ENCODE data around the gene CHST11. TPM values are rescaled to one million over a fixed set of nuclear protein-coding genes. Genes with fewer than 3 reads are reported as not detected.

CHST11 gene
- total RNA-seq, 2 donors from 2014 or later = 36.2 to 61.7 TPM

DNA sequence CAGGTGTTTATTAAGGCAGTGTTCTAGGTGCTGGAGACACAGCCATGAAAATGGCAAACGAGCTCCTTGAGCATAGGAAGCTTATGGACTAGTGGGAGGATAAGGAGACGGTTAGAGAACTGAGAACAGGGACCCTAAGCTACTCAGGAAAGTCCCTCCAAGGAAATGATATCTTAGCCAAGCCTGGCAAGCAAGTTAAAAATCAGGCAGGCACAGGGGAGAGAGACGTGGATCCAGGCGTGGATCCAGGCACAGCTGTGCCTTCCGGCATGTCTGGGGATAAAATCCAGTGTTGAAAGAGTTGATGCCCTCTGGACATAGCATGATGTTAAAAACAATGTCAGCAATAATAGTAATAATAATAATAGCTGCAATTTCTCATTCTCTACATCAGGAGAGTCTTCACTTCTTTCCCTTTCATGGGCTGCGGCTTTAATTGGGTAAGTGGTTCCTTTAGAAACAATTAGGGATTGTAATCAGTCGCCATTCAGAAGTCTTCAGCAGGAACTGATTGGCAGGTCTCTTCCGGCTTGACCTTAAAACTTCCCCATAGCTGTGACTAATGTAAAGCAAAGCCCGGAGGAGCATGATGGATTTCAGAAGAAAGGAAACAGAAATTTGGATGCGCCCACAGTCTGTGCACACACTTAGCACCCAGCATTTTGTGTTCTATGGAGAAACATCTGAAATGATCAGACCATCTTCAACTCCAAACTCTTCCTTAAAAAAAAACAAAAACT, 271.1 kb downstream of the CHST11 start:
- no peaks in the 10 kb centered on the region for H3K27me3 Mint-ChIP-seq
- peaks cover 6% of the 10 kb centered on the region for H3K36me3 Mint-ChIP-seq (ENCODE audit: low read depth)
- no peaks in the 10 kb centered on the region for H3K9me3 Mint-ChIP-seq
- H3K4me3 Mint-ChIP-seq = no peak overlapping the region
- peak overlapping the region; percentile 7 for H3K27ac Mint-ChIP-seq
- no peak for ATAC-seq (replicated peaks)
- peaks cover 32% of the 10 kb centered on the region for H3K4me1 Mint-ChIP-seq

DNA sequence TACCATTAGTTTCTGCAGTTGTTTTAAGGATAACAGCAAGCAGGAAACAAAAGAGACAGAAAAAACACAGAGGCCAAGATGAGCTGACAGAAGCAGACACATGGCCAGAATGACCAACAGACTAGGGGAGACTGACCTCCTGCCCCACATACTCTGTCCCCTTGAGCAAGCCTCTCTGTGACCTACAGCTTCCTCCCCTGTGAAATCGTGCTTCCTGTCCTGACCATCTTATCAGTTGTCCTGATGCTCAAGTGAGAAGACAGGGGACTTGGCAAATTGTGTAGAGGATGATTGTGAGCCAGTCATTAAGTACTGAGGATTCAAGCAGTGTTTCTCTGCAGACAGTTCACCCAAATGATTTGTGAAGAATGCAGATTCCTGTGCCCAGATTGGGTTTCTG, 272.3 kb downstream of the CHST11 start:
- Mint-ChIP-seq H3K4me1 (peaks cover 28% of the 10 kb centered on the region), H3K27ac (peak overlapping the region; percentile 66), H3K27me3 (no peaks in the 10 kb centered on the region), H3K9me3 (no peaks in the 10 kb centered on the region), H3K4me3 (no peak overlapping the region), H3K36me3 (ENCODE audit: low read depth) (peaks cover 6% of the 10 kb centered on the region)
- no peak for ATAC-seq (replicated peaks)

DNA sequence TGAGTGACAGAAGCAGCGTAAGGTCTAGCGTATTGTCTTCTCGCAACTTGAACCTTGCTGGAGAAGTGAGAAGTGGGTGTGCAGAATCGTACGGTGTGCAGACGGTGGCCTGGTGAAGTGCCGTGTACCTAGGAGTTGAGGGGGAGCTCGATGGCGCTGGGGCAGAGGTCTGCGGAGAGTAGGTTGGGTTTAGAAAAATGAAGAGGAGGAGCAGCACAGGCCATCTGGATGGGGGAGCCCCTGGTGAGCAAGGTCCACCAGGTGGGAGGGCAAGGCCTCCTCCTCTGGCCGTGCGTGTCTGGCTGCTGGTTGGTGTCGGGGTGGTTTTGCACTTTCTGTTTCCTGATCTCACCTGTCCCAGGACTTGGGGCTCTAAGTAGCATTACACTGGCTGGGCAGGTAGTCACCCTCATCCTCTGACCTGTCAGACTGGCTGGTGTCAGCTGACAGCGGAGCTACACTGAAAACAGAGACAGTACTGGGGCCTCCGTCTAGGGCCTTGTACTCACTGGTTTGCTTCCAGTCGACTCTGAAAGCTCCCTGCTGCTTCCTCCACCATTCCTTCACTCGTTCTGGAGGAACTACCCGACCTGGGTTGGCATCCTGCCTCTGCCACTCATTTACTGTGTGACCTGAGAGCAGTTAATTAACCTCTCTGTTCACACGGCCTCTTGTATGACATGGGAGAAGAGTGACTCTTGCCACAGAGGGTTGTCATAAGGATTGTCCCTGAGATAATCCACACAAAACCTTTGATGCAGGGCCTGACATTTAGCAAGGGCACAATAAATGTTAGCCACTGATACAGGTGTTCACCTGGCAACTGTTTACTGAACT, 273.1 kb downstream of the CHST11 start:
- no peaks in the 10 kb centered on the region for H3K27me3 Mint-ChIP-seq
- H3K9me3 Mint-ChIP-seq = no peaks in the 10 kb centered on the region
- peak overlapping the region; percentile 66 for H3K27ac Mint-ChIP-seq
- H3K4me1 Mint-ChIP-seq = peaks cover 31% of the 10 kb centered on the region
- H3K36me3 Mint-ChIP-seq (ENCODE audit: low read depth) = peaks cover 6% of the 10 kb centered on the region
- no peak overlapping the region for H3K4me3 Mint-ChIP-seq
- no peak for ATAC-seq (replicated peaks)

DNA sequence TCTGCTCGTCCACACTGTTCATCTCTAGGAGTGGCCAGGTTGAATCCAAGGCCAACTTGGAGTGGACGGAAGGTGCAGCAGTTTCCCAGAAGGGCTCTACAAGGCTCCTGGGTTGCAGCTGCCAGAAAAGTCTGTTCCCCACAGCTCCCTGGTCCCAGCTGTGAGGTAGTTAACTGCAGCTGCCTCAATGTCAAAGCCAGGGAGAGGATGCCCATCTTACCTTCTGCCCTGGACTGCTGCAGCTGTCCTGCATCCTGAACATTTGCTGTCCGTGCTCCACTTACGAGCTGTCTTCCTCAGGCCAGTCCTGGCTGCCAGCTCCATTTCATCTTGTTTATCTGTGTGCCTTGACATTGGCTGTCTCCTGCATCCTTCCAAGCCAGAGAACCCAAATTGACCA, 274.0 kb downstream of the CHST11 start:
- Mint-ChIP-seq H3K9me3 (no peaks in the 10 kb centered on the region), H3K4me1 (peaks cover 37% of the 10 kb centered on the region), H3K4me3 (no peak overlapping the region), H3K36me3 (ENCODE audit: low read depth) (peaks cover 6% of the 10 kb centered on the region), H3K27ac (peak overlapping the region; percentile 66), H3K27me3 (no peaks in the 10 kb centered on the region)
- no peak for ATAC-seq (replicated peaks)

DNA sequence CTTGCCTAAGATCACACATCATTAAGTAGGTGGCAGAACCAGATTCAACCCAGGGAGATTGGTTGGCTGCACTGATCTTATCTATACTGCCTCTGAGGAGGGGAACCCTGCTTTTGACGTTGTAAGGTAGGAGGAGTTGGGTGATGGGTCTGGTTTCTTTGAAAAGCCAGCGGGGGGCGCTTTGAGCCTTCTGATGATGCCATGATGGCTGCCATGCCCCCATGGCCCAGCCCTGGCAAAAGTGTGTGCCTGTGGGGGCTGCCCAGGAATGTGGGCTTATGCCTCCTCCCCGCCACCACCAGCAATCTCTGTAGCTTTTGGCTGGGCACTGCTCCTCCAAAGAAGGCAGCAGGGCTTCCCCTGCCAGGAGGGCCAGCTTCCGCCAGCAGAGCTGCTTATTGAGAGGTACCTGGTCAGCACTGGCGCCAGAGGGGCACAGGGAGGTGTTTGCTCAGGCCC, 277.0 kb downstream of the CHST11 start:
- no peak overlapping the region for H3K4me3 Mint-ChIP-seq
- no peaks in the 10 kb centered on the region for H3K9me3 Mint-ChIP-seq
- peaks cover 52% of the 10 kb centered on the region for H3K4me1 Mint-ChIP-seq
- peak; percentile 72 for ATAC-seq (replicated peaks)
- H3K36me3 Mint-ChIP-seq (ENCODE audit: low read depth) = peaks cover 9% of the 10 kb centered on the region
- H3K27me3 Mint-ChIP-seq = no peaks in the 10 kb centered on the region
- H3K27ac Mint-ChIP-seq = no peak overlapping the region

DNA sequence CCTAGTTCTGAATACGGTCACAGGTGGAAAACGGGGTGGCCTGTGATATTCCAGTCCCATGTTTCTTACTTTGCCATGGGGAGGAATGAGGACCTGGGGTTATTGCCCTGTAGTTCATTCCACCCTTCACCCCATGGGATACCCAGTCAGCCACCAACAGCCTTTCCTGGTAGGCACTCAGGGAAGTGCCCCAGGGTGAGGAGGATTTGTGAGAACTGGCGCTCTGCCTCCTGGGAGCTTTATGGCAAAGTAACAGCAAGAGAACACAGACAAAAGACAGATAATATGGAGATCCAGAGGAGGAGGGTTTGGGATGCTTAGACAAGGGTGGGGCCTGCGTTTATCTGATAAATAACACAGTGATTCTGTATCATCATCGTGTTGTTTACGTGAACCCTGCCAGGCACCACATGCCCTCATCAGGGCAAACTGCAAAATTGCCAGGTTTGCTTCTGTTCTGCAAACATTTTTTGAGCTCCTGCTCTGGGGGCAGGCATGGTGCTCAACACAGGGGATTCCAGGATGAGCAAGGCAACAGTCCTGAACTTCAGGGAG, 277.9 kb downstream of the CHST11 start:
- ATAC-seq (replicated peaks) = no peak
- Mint-ChIP-seq H3K4me3 (no peak overlapping the region), H3K36me3 (ENCODE audit: low read depth) (peaks cover 7% of the 10 kb centered on the region), H3K27me3 (no peaks in the 10 kb centered on the region), H3K9me3 (no peaks in the 10 kb centered on the region), H3K4me1 (peaks cover 56% of the 10 kb centered on the region), H3K27ac (peak overlapping the region; percentile 88)

DNA sequence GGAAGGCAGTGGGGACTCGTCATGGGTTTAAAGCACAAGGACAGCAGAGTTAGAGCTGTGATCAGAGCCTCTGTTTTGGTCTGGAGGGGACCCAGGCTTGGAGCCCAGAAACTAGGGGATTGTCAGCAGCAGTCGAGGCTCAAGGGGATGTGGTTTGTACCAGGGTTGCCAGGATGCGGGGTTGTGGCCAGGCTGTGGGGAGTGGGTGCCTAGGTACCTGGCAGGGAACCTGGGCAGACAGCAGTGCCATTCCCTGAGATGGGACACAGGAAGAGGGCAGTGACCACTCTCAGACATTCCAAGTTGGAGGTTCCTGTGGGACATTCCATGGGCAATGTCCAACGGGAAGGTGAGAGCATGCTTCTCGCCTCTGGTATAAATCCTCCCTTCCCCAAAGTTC, 279.1 kb downstream of the CHST11 start:
- no peak for ATAC-seq (replicated peaks)
- no peaks in the 10 kb centered on the region for H3K27me3 Mint-ChIP-seq
- H3K4me1 Mint-ChIP-seq = peaks cover 59% of the 10 kb centered on the region
- H3K27ac Mint-ChIP-seq = peak overlapping the region; percentile 88
- peaks cover 5% of the 10 kb centered on the region for H3K36me3 Mint-ChIP-seq (ENCODE audit: low read depth)
- H3K4me3 Mint-ChIP-seq = no peak overlapping the region
- no peaks in the 10 kb centered on the region for H3K9me3 Mint-ChIP-seq

DNA sequence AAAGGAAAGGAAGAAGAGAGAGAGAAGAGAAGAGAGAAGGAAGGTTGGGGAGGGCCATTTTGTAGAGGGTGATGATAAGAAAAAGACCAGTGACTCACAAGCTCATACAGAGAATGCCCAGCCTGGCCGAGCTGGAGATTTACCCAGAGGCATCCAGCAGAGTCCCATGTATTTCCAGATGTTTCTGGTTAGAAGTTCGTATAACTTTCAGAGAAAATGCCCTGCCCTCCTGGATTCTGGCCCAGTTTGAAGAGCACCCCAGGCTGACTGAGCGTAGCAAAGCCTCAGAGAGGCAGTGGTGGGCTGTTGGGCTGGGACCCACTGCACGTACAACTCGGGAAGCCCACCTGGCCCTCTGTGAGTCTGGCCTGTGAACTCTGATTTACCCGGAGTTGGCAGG, 279.6 kb downstream of the CHST11 start:
- Mint-ChIP-seq H3K4me1 (peaks cover 60% of the 10 kb centered on the region), H3K9me3 (no peaks in the 10 kb centered on the region), H3K27me3 (no peaks in the 10 kb centered on the region), H3K36me3 (ENCODE audit: low read depth) (peaks cover 5% of the 10 kb centered on the region), H3K27ac (peak overlapping the region; percentile 88), H3K4me3 (no peak overlapping the region)
- ATAC-seq (replicated peaks) = no peak

DNA sequence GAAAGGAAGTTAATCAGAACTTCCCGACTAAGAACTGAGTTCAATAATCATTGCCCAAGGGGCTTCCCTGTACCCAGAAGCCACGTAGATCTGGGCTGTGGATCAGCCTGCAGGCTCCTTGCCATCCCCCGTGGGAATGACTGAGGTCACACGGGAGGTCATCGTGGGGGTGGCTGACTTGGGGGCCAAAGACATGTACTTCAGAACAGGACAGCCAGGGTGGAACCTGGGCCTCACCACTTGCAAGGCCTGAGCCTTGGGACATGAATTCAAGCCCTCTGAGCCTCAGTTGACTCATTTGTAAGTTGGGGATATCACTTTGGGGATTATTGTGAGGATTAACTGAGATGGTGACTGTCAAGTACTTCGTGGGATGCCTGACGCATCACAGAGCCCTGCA, 280.4 kb downstream of the CHST11 start:
- ATAC-seq (replicated peaks) = peak; percentile 20
- peak overlapping the region; percentile 88 for H3K27ac Mint-ChIP-seq
- peaks cover 60% of the 10 kb centered on the region for H3K4me1 Mint-ChIP-seq
- peaks cover 5% of the 10 kb centered on the region for H3K36me3 Mint-ChIP-seq (ENCODE audit: low read depth)
- H3K9me3 Mint-ChIP-seq = no peaks in the 10 kb centered on the region
- peak overlapping the region; percentile 80 for H3K4me3 Mint-ChIP-seq
- no peaks in the 10 kb centered on the region for H3K27me3 Mint-ChIP-seq

DNA sequence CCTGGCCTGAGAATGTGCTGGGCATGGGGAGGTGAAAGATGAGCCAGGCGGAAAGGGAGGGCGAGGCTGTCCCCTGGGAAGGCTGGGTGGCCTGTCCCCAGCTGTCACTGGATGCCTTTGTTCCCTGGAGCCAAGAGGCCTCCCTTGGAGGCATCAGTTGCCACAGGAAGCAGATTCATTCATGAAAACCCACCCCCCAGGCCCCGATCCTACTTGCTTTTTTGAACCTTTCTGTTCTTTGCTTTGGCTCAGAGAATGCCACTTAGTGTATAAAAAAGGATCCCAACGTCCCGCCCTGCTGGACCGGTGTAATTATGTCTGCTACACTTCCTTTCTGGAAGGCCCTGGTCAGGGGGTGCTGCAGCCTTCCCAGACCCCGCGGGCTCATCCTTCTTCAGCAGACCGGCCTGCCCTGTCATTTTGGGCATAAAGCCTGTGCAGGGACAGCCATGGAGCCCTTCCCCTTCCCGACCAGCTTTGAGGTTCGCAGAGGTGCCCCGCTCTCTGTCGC, 281.1 kb downstream of the CHST11 start:
- Mint-ChIP-seq H3K36me3 (ENCODE audit: low read depth) (peaks cover 5% of the 10 kb centered on the region), H3K4me3 (peak overlapping the region; percentile 80), H3K4me1 (peaks cover 58% of the 10 kb centered on the region)

DNA sequence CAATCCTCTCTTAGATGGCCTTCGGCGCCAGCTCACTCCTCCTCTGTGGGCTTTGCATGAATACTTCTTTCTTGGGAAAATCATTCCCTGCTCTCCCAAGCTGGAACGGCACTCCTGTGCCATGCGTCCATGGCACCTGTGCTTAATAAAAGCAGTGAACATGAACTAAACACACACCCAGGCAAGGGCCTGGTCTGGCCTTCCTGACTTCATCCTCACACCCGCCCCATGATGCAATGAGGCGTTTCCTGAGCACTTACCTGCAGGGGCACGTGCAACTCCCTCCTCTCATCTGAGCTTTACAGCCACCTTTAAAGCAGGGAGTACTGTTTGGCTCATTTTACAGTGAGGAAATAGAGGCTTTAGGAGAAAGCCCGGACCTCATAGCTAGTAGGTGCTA, 281.6 kb downstream of the CHST11 start:
- Mint-ChIP-seq H3K36me3 (ENCODE audit: low read depth) (peaks cover 5% of the 10 kb centered on the region), H3K4me3 (peak overlapping the region; percentile 80), H3K27ac (peak overlapping the region; percentile 88), H3K9me3 (no peaks in the 10 kb centered on the region), H3K27me3 (no peaks in the 10 kb centered on the region), H3K4me1 (peaks cover 56% of the 10 kb centered on the region)
- no peak for ATAC-seq (replicated peaks)

More for the DNA sequence above, 281.1 kb downstream of the CHST11 start:
- Mint-ChIP-seq H3K27me3 (no peaks in the 10 kb centered on the region), H3K9me3 (no peaks in the 10 kb centered on the region), H3K27ac (peak overlapping the region; percentile 88)
- ATAC-seq (replicated peaks) = no peak

DNA sequence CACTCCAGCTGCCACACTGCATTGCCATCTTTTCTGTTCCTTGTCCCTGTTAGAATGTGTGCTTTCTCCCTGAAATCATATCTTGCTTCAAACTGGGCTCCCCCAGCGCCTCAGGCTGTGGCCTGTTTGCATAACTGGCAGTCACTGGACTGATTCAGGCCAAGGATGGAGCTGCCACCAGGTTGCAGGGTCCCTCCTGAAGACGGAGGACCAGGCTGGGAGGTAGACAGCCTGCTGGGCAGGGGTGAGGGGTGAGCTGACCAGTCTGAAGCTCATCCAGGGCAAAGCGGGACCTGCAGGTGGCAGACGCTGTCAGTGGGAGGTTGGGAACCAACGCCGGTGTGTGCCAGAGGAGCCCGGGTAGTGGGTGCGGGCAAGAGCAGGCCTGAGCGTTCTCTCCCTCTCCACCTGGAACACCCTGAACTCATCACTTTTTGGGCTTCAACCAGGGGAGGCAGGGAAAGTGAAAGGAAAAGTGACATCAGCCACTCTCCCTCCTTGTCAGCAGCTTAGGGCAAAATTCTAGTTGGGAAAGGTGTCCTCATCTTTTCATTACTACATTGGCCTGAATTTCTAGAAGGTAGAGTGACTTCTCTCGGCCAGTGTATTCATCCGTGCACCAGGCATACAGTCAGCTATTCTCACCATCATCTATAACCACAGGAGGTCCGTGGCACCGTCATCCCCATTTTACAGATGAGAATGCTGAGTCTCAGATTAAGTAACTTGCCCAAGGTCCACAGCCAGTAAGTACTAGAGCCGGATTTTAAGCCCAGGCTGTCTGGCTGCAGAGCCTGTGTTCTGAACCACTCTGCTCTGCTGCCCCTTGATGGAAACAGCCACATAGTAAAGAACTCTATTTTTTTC, 282.3 kb downstream of the CHST11 start:
- Mint-ChIP-seq H3K27me3 (no peaks in the 10 kb centered on the region), H3K36me3 (ENCODE audit: low read depth) (peaks cover 5% of the 10 kb centered on the region), H3K9me3 (no peaks in the 10 kb centered on the region), H3K4me1 (peaks cover 56% of the 10 kb centered on the region), H3K4me3 (peak overlapping the region; percentile 80), H3K27ac (peak overlapping the region; percentile 88)
- ATAC-seq (replicated peaks) = peak; percentile 65

DNA sequence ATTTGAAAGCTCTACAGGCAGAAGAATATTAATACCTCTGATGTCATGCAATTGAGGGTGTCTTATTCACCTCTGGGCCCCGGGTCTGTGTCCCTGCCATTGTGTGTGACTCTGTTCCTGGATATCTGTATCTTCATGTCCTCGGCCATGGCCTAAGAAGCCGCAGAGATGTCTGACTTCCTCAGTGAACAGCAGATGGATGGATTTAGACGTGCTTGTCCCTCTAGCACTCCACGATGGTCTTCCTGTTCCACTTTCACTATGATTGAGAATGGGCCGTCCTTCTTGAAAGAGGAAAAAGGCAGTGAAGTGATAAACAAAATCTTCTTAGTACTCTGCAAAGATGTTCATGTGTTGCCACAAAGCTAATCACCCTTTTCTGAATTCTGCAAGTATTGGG, 283.9 kb downstream of the CHST11 start:
- peaks cover 5% of the 10 kb centered on the region for H3K36me3 Mint-ChIP-seq (ENCODE audit: low read depth)
- H3K27ac Mint-ChIP-seq = peak overlapping the region; percentile 87
- no peaks in the 10 kb centered on the region for H3K9me3 Mint-ChIP-seq
- peak; percentile 69 for ATAC-seq (replicated peaks)
- peak overlapping the region; percentile 80 for H3K4me3 Mint-ChIP-seq
- H3K4me1 Mint-ChIP-seq = peaks cover 54% of the 10 kb centered on the region
- H3K27me3 Mint-ChIP-seq = no peaks in the 10 kb centered on the region

DNA sequence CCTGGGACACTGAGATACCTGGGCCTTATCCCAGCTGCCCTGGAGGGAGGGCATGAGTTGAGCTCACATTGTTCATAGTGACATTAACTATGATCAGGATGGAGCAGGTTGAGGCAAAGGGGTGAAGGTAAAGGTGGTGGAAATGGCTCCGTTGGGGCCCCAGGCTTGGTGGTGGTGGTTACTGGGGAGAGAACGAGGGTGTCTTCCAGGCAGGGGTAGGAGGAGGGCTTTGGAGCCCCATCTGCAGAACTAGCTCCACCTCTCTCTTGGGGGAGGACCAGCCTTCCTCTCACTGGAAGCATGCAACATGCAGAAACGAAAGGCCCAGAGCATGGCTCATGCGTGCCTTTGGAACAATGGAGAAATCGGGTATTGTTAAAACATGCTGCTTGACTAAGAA, 284.3 kb downstream of the CHST11 start:
- peak overlapping the region; percentile 87 for H3K27ac Mint-ChIP-seq
- peak; percentile 29 for ATAC-seq (replicated peaks)
- peaks cover 5% of the 10 kb centered on the region for H3K36me3 Mint-ChIP-seq (ENCODE audit: low read depth)
- peaks cover 56% of the 10 kb centered on the region for H3K4me1 Mint-ChIP-seq
- H3K27me3 Mint-ChIP-seq = no peaks in the 10 kb centered on the region
- no peaks in the 10 kb centered on the region for H3K9me3 Mint-ChIP-seq
- H3K4me3 Mint-ChIP-seq = peak overlapping the region; percentile 80

All from activated T-helper 17 cell treated with anti-CD3 and anti-CD28 coated beads, Interleukin-2, amount 50 U/mL, for 72 hours (primary cell).